ENCODE data around the gene PLCH1. TPM values are rescaled to one million over a fixed set of nuclear protein-coding genes. Genes with fewer than 3 reads are reported as not detected.
A peak's percentile ranks its signal among the peaks of the same experiment; 100 is the strongest.

The PLCH1 gene
- total RNA-seq, 2 experiments from 2014 or later, result 0.03 to 0.20 TPM

DNA sequence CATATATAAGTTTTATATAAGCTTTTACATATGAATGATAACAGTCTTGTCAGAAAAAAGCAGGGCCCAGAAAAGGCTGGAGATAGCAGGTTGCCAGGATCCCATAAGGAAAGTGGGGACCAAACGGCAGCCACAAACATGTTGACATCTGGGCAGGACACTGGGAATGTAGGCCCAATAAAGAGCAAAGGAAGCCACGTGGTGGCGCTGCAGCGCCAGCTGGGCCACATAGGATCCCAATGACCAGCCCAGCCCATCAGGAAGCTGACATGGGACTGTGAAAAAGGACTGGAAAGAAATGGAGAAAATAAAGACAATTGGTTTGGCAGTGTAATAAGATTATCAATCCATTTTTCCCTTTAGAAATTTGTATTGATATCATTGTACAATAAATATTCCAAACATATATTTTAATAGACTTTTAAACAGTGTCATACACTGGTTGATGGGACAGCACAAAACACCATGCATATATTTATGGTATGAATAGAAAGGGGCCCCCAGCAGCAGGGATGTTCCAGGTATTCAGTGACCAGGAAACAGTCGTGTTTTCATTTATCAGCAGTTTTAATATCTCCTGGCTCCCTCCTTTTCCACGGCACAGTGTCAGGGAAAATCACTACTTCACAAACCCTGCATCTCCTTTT, 362.4 kb downstream of the PLCH1 start:
- no peaks in the 10 kb centered on the region for H3K4me1 Mint-ChIP-seq (ENCODE audit: low read depth)
- Histone ChIP-seq H3K27me3 (ENCODE audit: control insufficient read depth in 1 of 2, insufficient read depth in 2 of 2, low read length in 2 of 2) (no peaks in the 10 kb centered on the region), H3K27ac (ENCODE audit: low read depth in 1 of 2, low read length in 2 of 2) (no peak overlapping the region), H3K9me3 (ENCODE audit: control insufficient read depth in 1 of 2, insufficient read depth in 1 of 2, low read length in 2 of 2) (peaks cover 0 to 7% of the 10 kb centered on the region in 2 experiments), H3K4me3 (ENCODE audit: low read length) (no peak overlapping the region), H3K4me1 (ENCODE audit: insufficient read depth, low read length) (no peaks in the 10 kb centered on the region), H3K36me3 (ENCODE audit: insufficient read depth, low read length) (no peaks in the 10 kb centered on the region)
- intact Hi-C loops (cut with DNase I, micrococcal nuclease), result no loop called here
- no peaks in the 10 kb centered on the region for H3K27me3 Mint-ChIP-seq
- no peak for ATAC-seq (ENCODE audit: poor library complexity)
- H3K27ac Mint-ChIP-seq, result no peak overlapping the region
- peak in 1 of 14 experiments; percentile 5 for DNase-seq
- no peak overlapping the region for H3K4me3 Mint-ChIP-seq
- H3K36me3 Mint-ChIP-seq (ENCODE audit: low read depth), result no peaks in the 10 kb centered on the region
- TF ChIP-seq, protein P1, sequence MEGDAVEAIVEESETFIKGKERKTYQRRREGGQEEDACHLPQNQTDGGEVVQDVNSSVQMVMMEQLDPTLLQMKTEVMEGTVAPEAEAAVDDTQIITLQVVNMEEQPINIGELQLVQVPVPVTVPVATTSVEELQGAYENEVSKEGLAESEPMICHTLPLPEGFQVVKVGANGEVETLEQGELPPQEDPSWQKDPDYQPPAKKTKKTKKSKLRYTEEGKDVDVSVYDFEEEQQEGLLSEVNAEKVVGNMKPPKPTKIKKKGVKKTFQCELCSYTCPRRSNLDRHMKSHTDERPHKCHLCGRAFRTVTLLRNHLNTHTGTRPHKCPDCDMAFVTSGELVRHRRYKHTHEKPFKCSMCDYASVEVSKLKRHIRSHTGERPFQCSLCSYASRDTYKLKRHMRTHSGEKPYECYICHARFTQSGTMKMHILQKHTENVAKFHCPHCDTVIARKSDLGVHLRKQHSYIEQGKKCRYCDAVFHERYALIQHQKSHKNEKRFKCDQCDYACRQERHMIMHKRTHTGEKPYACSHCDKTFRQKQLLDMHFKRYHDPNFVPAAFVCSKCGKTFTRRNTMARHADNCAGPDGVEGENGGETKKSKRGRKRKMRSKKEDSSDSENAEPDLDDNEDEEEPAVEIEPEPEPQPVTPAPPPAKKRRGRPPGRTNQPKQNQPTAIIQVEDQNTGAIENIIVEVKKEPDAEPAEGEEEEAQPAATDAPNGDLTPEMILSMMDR (IDR thresholded peaks at IDR 0.05), result no peak
- POLR2A ChIA-PET, result interaction anchor here (0.6 kb wide), 1 partner anchor 1126 kb away, joined by 3 read pairs; no protein-coding TSS in a partner anchor
- CTCF ChIA-PET, result no interaction called here
- H3K9me3 Mint-ChIP-seq, result no peaks in the 10 kb centered on the region

DNA sequence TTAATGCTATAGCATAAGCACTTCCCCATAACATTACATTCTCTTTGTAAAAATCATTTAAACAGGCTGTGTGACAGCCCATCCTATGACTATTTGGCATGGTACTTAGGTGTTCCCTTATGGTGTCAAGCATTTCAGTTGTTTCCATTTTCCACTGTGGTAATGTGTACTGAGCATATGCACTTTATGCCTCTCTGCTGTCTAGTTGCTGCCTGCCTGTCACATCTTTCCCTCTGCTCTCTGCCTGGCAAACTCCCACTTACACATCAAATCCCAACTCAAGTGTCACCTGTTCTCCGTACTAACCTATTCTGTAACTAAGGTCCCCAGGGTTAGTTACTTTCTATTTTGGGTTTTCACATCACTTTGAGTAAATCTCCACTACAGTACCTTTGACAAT, 367.0 kb downstream of the PLCH1 start:
- H3K4me3 ChIP-seq (ENCODE audit: low read length), result no peak overlapping the region
- Mint-ChIP-seq H3K4me1 (ENCODE audit: low read depth) (no peaks in the 10 kb centered on the region), H3K27me3 (no peaks in the 10 kb centered on the region), H3K27ac (no peak overlapping the region), H3K36me3 (ENCODE audit: low read depth) (no peaks in the 10 kb centered on the region), H3K9me3 (no peaks in the 10 kb centered on the region), H3K4me3 (no peak overlapping the region)
- H3K4me1 ChIP-seq (ENCODE audit: insufficient read depth, low read length), result no peaks in the 10 kb centered on the region
- H3K36me3 ChIP-seq (ENCODE audit: insufficient read depth, low read length), result no peaks in the 10 kb centered on the region
- ChIA-PET CTCF (no interaction called here), POLR2A (no interaction called here)
- H3K9me3 ChIP-seq (ENCODE audit: control insufficient read depth in 1 of 2, insufficient read depth in 1 of 2, low read length in 2 of 2), result peaks cover 0 to 3% of the 10 kb centered on the region in 2 experiments
- H3K27ac ChIP-seq (ENCODE audit: low read depth in 1 of 2, low read length in 2 of 2), result no peak overlapping the region
- TF ChIP-seq, protein P1 (IDR thresholded peaks at IDR 0.05), result no peak
- ATAC-seq (ENCODE audit: poor library complexity), result no peak
- intact Hi-C loops (cut with DNase I, micrococcal nuclease), result no loop called here
- no peak for DNase-seq
- H3K27me3 ChIP-seq (ENCODE audit: control insufficient read depth in 1 of 2, insufficient read depth in 2 of 2, low read length in 2 of 2), result no peaks in the 10 kb centered on the region

DNA sequence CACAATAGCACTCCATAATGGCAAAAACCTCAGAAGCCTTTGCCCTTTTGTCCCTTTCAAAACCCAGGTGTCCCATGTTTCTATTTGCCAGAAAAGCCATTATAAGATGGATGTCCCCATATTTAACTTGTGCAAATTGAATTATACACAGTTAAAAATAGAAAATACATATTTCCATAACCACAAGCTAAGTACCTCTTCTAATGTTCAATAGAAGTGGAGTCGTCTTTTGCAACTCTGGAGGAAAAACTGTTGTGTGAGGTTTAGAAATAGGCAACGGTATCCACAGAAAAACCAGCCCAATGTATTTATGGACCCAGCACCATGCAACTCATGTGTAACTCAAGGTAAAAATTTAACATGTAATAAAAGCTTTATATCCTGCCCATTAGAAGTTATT, 367.8 kb downstream of the PLCH1 start:
- POLR2A ChIA-PET, result no interaction called here
- Mint-ChIP-seq H3K4me3 (no peak overlapping the region), H3K27me3 (no peaks in the 10 kb centered on the region), H3K27ac (no peak overlapping the region), H3K9me3 (no peaks in the 10 kb centered on the region), H3K36me3 (ENCODE audit: low read depth) (no peaks in the 10 kb centered on the region), H3K4me1 (ENCODE audit: low read depth) (no peaks in the 10 kb centered on the region)
- DNase-seq, result no peak
- no peak overlapping the region for H3K4me3 ChIP-seq (ENCODE audit: low read length)
- TF ChIP-seq, protein P1 (IDR thresholded peaks at IDR 0.05), result no peak
- no peaks in the 10 kb centered on the region for H3K4me1 ChIP-seq (ENCODE audit: insufficient read depth, low read length)
- H3K27me3 ChIP-seq (ENCODE audit: control insufficient read depth in 1 of 2, insufficient read depth in 2 of 2, low read length in 2 of 2), result no peaks in the 10 kb centered on the region
- no peak for ATAC-seq (ENCODE audit: poor library complexity)
- no peaks in the 10 kb centered on the region for H3K9me3 ChIP-seq (ENCODE audit: control insufficient read depth in 1 of 2, insufficient read depth in 1 of 2, low read length in 2 of 2)
- intact Hi-C loops (cut with DNase I, micrococcal nuclease), result no loop called here
- no peak overlapping the region for H3K27ac ChIP-seq (ENCODE audit: low read depth in 1 of 2, low read length in 2 of 2)
- CTCF ChIA-PET, result no interaction called here
- H3K36me3 ChIP-seq (ENCODE audit: insufficient read depth, low read length), result no peaks in the 10 kb centered on the region

Measured in CD4-positive, alpha-beta T cell (primary cell).